ENCODE measurements around the gene SCN8A.

SCN8A gene

GRCh38 chr12:51837286-51837685 is 246.3 kb downstream of the SCN8A start:
- DNase-seq, result no peak

- DNase-seq, result no peak
These were observed 247.0 kb downstream of the SCN8A start for GRCh38 chr12:51838036-51838435.

GRCh38 chr12:51838762-51839161 is 247.7 kb downstream of the SCN8A start:
- no peak for DNase-seq

- no peak for DNase-seq
These were observed 248.4 kb downstream of the SCN8A start for GRCh38 chr12:51839310-51839947.

- no peak for DNase-seq
These were observed 249.9 kb downstream of the SCN8A start for GRCh38 chr12:51840966-51841365.

GRCh38 chr12:51841727-51842126 is 250.7 kb downstream of the SCN8A start:
- DNase-seq, result no peak

GRCh38 chr12:51844854-51845253 is 253.8 kb downstream of the SCN8A start:
- no peak for DNase-seq

GRCh38 chr12:51845482-51845881 is 254.4 kb downstream of the SCN8A start:
- no peak for DNase-seq

- no peak for DNase-seq
These were observed 255.2 kb downstream of the SCN8A start for GRCh38 chr12:51846271-51846691.

GRCh38 chr12:51846911-51847642 is 256.0 kb downstream of the SCN8A start:
- DNase-seq, result no peak

GRCh38 chr12:51847643-51848325 is 256.8 kb downstream of the SCN8A start:
- no peak for DNase-seq

GRCh38 chr12:51848326-51848727 is 257.3 kb downstream of the SCN8A start, which contains the start of gene FIGNL2:
Gene FIGNL2 (minus strand): TSS chr12:51848718. CDS start chr12:51822413, 26,305 bp downstream.
- DNase-seq, result no peak

- no peak for DNase-seq
These were observed 258.1 kb downstream of the SCN8A start for GRCh38 chr12:51848841-51849735.

GRCh38 chr12:51850081-51850964 is 259.3 kb downstream of the SCN8A start:
- DNase-seq, result no peak

GRCh38 chr12:51850965-51851299 is 259.9 kb downstream of the SCN8A start:
- DNase-seq, result no peak

- no peak for DNase-seq
These were observed 260.5 kb downstream of the SCN8A start for GRCh38 chr12:51851413-51852124.

GRCh38 chr12:51852404-51853137 is 261.5 kb downstream of the SCN8A start:
- no peak for DNase-seq

- no peak for DNase-seq
These were observed 264.8 kb downstream of the SCN8A start for GRCh38 chr12:51855586-51856428.

- DNase-seq, result no peak
These were observed 270.0 kb downstream of the SCN8A start for GRCh38 chr12:51860986-51861385.

Data from NCI-H2029 (cell line).